ENCODE measurements around the gene NDC1.

- TF ChIP-seq, protein P1, sequence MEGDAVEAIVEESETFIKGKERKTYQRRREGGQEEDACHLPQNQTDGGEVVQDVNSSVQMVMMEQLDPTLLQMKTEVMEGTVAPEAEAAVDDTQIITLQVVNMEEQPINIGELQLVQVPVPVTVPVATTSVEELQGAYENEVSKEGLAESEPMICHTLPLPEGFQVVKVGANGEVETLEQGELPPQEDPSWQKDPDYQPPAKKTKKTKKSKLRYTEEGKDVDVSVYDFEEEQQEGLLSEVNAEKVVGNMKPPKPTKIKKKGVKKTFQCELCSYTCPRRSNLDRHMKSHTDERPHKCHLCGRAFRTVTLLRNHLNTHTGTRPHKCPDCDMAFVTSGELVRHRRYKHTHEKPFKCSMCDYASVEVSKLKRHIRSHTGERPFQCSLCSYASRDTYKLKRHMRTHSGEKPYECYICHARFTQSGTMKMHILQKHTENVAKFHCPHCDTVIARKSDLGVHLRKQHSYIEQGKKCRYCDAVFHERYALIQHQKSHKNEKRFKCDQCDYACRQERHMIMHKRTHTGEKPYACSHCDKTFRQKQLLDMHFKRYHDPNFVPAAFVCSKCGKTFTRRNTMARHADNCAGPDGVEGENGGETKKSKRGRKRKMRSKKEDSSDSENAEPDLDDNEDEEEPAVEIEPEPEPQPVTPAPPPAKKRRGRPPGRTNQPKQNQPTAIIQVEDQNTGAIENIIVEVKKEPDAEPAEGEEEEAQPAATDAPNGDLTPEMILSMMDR (IDR thresholded peaks at IDR 0.05) = no peak
- TF ChIP-seq EZH2 (IDR thresholded peaks at IDR 0.05) = no peak
- no peak for TF ChIP-seq EZH2phosphoT487 (IDR thresholded peaks at IDR 0.05)
Measured at GRCh38 chr1:53871773-53872484, 33.8 kb upstream of the NDC1 start.
